Measurements from ENCODE around the gene FBXW2.

DNA sequence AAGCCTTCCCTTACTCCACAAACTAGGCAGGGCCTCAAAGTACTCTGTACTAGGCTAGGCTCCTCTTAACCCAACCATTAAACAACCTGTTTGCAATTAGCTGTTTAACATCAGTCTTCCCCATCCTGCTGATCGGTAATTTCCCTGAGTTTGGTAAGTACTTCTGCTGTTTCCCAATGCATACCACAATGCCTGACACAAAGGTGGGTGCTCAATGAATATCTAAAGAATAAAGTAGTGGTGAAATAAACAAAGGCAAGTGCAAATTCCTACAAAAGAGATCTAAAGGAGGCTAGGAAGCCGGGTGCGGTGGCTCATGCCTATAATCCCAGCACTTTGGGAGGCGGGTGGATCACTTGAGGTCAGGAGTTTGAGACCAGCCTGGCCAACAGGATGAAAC lies 25.0 kb downstream of the FBXW2 start:
- no peak for TF ChIP-seq EZH2 (IDR thresholded peaks at IDR 0.05; ENCODE audit: insufficient read depth, poor library complexity, severe bottlenecking)
- no peak for TF ChIP-seq EZH2phosphoT487 (IDR thresholded peaks at IDR 0.05; ENCODE audit: insufficient read depth, low read depth)

Measured in GM23248 (cell line).